Fibroblast of mammary gland (primary cell): ENCODE data around the gene LYRM4.

Experiments used
- DNase-seq: peaks from one replicate; pipeline ENCODE4 v3.0.0-alpha.2; 2010; ENCODE audit warnings: low read depth
- H3K4me3 ChIP-seq: 2 replicates; pipeline ENCODE4 v1.5.1; 2011; ENCODE audit warnings: low read depth, mild to moderate bottlenecking, low read length, moderate library complexity; ENCODE audit not compliant: control insufficient read depth
- CTCF ChIP-seq: conservative IDR thresholded peaks from 2 replicates; pipeline ENCODE4 v1.5.1; 2011; ENCODE audit warnings: low read depth, low read length, inconsistent platforms; ENCODE audit not compliant: control insufficient read depth, insufficient read depth

LYRM4 gene

GRCh38 chr6:5093231-5094015 is 167.3 kb downstream of the LYRM4 start:
- no peak for TF ChIP-seq CTCF
- H3K4me3 ChIP-seq = no peak overlapping the region
- DNase-seq = no peak

GRCh38 chr6:5091210-5092069 is 169.3 kb downstream of the LYRM4 start:
- DNase-seq = no peak
- H3K4me3 ChIP-seq = no peak overlapping the region
- no peak for TF ChIP-seq CTCF

- no peak for TF ChIP-seq CTCF
- DNase-seq = no peak
- H3K4me3 ChIP-seq = no peak overlapping the region
These were observed 170.1 kb downstream of the LYRM4 start for GRCh38 chr6:5090603-5091002.

GRCh38 chr6:5089481-5090438 is 171.0 kb downstream of the LYRM4 start:
- TF ChIP-seq CTCF = no peak
- H3K4me3 ChIP-seq = no peak overlapping the region
- DNase-seq = no peak

GRCh38 chr6:5088780-5089179 is 172.0 kb downstream of the LYRM4 start:
- no peak for TF ChIP-seq CTCF
- no peak overlapping the region for H3K4me3 ChIP-seq
- no peak for DNase-seq

GRCh38 chr6:5087389-5087788 is 173.4 kb downstream of the LYRM4 start:
- DNase-seq = no peak
- no peak for TF ChIP-seq CTCF
- no peak overlapping the region for H3K4me3 ChIP-seq
